DMS53 (cell line): ENCODE data around the gene PPAT.
"Not testable (repeated sequence)": the region's sequence is repeated elsewhere in the genome, so short reads cannot be mapped to it uniquely, and the experiment has no call there.

ENCODE experiments used
- DNase-seq: peaks from one replicate; lab custom pipeline; 2025; lab: John Stamatoyannopoulos, UW

The PPAT gene

GRCh38 chr4:56375458-56375857, 60.0 kb downstream of the PPAT start:
- DNase-seq: no peak

DNA sequence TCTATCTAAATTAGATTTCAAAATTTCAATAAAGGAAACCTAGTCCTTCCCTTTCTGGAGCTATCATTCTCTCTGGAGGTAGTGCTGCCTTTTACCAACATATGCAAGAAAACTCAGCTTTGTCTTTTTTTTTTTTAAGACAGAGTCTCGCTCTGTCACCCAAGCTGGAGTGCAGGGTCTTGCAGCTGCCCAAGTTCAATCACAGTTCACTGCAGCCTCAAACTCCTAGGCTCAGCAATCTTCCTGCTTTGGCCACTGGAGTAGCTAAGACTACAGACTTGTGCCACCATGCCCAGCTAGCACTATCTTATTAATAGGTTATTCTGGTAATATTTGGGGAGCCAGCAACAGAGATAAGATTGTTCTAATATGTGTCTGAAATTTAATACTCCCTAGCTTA, 60.5 kb downstream of the PPAT start:
- no peak for DNase-seq

DNA sequence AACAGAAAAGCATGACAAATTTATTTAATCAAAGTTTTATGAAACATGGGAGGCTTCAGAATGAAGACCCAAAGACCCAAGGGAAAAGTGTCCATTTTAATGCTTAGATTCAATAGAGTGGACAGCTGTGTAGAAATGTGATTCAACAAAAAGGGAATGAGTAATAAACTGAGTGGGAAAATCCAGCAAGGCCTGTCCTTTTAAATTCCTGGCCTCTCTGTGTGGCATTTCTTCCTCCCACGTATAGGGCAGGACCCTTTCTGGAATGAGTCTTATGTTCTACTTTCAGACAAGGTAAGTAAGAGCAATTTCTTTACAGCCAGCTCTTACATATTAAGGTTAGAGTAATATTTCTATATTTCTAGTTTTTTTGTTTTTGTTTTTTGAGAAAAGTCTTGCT, 62.6 kb downstream of the PPAT start:
- DNase-seq: no peak

DNA sequence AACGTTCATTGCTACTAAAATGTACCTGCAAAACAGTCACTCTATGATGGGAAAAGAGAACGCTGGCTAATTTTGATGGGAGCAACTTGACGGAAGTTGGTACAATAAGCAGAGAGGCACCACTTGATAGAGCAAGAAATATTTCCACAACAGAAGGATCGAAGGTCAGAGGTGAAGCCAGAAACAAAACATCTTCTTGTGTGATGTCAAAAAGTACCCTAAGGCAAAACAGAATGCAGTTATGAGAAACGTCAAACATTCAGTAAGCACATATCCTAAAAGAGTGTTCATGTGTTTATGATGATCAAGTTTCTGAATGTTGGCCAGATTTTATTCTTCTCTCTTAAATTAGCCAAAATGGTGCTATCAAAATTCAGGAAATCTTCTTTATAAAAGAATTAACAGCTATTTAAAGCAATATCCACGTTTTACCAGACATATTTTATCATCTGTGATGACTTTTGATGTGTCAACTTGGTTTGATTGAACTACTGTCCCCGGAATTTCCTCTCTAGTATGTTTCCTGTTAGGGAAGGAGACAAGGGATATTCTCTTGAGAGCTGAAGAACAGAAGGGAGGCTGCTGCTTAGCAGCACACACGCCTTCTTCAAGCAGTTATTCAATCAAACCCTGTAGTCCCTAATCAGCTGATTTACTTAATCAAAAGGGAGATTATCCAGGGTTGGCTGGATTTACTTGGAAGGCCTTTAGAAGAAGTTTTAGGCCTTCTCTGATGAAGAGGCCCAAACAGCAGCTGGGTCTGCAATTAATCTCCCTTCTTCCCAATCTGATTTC, 63.8 kb downstream of the PPAT start:
- no peak for DNase-seq

GRCh38 chr4:56370377-56370776, 65.0 kb downstream of the PPAT start:
- DNase-seq: no peak

GRCh38 chr4:56362981-56363380, 72.4 kb downstream of the PPAT start:
- DNase-seq: not testable (repeated sequence)

GRCh38 chr4:56360071-56360470, 75.3 kb downstream of the PPAT start:
- no peak for DNase-seq

GRCh38 chr4:56356650-56357049, 78.8 kb downstream of the PPAT start:
- DNase-seq: no peak

GRCh38 chr4:56348576-56348975, 86.8 kb downstream of the PPAT start:
- no peak for DNase-seq

DNA sequence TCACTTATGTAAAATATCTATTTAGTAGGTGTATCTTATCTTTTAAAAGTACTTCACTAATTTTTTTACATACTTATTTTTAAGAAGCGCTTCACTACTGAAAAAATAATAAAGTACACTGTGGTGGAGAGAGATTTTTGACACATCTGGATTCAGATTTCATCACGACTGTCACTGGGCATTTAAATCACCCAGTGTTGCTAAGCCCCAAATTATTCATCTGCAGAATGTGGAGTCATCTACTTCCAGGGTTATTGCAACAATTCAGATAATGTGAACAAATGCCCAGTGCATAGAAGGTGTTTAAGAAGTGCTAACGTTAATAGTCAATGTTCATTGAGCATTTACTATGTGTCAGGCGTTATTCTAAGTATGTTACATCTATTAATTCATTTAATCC, 90.0 kb downstream of the PPAT start:
- DNase-seq: no peak
